ENCODE data around the gene TRUB2. TPM values are rescaled to one million over a fixed set of nuclear protein-coding genes. Genes with fewer than 3 reads are reported as not detected.

TRUB2 gene
- total and polyA plus RNA-seq, 2 of the 13 experiments (the other 11 are each of a cell fraction or from before 2014, with no cell fraction given): 22.3 to 41.2 TPM

DNA sequence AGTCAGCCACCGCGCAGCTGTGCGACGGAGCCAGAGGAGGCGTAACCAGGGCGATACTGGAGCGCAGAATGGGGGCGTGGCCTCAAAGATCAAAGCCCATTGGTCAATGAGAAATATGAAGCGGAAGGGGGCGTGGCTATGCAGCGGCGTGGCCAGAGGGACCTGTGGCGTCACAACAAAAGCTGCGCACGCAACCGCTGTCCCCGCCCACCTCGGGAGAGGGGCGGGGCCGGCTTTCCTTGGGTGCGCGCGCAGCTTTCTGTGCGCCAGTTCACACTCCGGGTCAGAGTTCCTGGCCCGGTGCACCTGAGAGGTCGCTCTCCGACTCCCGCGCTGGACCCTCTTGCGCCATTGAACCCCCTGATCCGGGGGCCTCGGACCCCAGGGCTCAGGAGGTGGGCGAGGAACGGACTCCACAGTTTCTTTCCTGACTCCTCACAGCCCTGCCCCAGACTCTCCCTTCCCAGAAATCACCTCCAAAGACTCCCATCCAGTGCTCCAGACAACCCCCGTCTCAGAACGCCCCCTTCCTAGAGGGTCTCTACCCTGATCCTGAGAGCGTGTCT is 46.2 kb downstream of the TRUB2 start, which contains the start of gene SWI5 (continued):
- TF ChIP-seq, protein P1, sequence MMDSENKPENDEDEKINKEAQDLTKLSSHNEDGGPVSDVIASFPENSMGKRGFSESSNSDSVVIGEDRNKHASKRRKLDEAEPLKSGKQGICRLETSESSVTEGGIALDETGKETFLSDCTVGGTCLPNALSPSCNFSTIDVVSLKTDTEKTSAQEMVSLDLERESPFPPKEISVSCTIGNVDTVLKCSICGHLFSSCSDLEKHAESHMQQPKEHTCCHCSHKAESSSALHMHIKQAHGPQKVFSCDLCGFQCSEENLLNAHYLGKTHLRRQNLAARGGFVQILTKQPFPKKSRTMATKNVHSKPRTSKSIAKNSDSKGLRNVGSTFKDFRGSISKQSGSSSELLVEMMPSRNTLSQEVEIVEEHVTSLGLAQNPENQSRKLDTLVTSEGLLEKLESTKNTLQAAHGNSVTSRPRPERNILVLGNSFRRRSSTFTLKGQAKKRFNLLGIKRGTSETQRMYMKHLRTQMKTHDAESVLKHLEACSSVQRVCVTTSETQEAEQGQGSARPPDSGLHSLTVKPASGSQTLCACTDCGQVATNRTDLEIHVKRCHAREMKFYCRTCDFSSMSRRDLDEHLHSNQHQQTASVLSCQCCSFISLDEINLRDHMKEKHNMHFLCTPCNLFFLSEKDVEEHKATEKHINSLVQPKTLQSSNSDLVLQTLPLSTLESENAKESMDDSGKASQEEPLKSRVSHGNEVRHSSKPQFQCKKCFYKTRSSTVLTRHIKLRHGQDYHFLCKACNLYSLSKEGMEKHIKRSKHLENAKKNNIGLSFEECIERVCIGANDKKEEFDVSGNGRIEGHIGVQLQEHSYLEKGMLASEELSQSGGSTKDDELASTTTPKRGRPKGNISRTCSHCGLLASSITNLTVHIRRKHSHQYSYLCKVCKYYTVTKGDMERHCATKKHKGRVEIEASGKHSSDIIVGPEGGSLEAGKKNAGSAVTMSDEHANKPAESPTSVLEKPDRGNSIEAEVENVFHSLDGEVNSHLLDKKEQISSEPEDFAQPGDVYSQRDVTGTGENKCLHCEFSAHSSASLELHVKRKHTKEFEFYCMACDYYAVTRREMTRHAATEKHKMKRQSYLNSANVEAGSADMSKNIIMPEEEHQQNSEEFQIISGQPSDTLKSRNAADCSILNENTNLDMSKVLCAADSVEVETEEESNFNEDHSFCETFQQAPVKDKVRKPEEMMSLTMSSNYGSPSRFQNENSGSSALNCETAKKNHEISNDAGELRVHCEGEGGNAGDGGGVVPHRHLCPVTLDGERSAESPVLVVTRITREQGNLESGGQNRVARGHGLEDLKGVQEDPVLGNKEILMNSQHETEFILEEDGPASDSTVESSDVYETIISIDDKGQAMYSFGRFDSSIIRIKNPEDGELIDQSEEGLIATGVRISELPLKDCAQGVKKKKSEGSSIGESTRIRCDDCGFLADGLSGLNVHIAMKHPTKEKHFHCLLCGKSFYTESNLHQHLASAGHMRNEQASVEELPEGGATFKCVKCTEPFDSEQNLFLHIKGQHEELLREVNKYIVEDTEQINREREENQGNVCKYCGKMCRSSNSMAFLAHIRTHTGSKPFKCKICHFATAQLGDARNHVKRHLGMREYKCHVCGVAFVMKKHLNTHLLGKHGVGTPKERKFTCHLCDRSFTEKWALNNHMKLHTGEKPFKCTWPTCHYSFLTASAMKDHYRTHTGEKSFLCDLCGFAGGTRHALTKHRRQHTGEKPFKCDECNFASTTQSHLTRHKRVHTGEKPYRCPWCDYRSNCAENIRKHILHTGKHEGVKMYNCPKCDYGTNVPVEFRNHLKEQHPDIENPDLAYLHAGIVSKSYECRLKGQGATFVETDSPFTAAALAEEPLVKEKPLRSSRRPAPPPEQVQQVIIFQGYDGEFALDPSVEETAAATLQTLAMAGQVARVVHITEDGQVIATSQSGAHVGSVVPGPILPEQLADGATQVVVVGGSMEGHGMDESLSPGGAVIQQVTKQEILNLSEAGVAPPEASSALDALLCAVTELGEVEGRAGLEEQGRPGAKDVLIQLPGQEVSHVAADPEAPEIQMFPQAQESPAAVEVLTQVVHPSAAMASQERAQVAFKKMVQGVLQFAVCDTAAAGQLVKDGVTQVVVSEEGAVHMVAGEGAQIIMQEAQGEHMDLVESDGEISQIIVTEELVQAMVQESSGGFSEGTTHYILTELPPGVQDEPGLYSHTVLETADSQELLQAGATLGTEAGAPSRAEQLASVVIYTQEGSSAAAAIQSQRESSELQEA (CRISPR knock-in tag; IDR thresholded peaks at IDR 0.05; ENCODE audit: not compliant biosample characterization): peak; percentile 57
- TF ChIP-seq NFE2L2 (IDR thresholded peaks at IDR 0.05; ENCODE audit: low read length) (no peak), PRPF4 (IDR thresholded peaks at IDR 0.05; ENCODE audit: low read depth, low read length, poor library complexity, severe bottlenecking) (no peak), ZMAT3 (CRISPR knock-in tag; conservative IDR thresholded peaks at IDR 0.05) (no peak), ZNF619 (CRISPR knock-in tag; IDR thresholded peaks at IDR 0.05) (no peak), MIER2 (CRISPR knock-in tag; IDR thresholded peaks at IDR 0.05) (peak; percentile 26; the same call in 1 of the 2 replicates), GATAD1 (CRISPR knock-in tag; IDR thresholded peaks at IDR 0.05) (peak; percentile 85), BRCA1 (CRISPR knock-in tag; IDR thresholded peaks at IDR 0.05) (no peak), REPIN1 (CRISPR knock-in tag; IDR thresholded peaks at IDR 0.05; ENCODE audit: borderline replicate concordance, low read depth) (no peak; the same call in 1 of the 2 replicates), RAD51 (IDR thresholded peaks at IDR 0.05; ENCODE audit: borderline replicate concordance) (no peak), ZBTB3 (CRISPR knock-in tag; IDR thresholded peaks at IDR 0.05; ENCODE audit: borderline replicate concordance, low read depth) (no peak), ZNF232 (CRISPR knock-in tag; IDR thresholded peaks at IDR 0.05; ENCODE audit: borderline replicate concordance) (no peak), HNF1B (CRISPR knock-in tag; IDR thresholded peaks at IDR 0.05) (peak; percentile 60; the same call in 1 of the 2 replicates), HNRNPLL (IDR thresholded peaks at IDR 0.05; ENCODE audit: low read depth, low read length, poor library complexity, severe bottlenecking) (peak; percentile 79), ZSCAN25 (CRISPR knock-in tag; IDR thresholded peaks at IDR 0.05) (no peak), ZNF136 (CRISPR knock-in tag; IDR thresholded peaks at IDR 0.05; ENCODE audit: low read depth) (no peak), STAG1 (CRISPR knock-in tag; IDR thresholded peaks at IDR 0.05) (no peak), AHR (CRISPR knock-in tag; IDR thresholded peaks at IDR 0.05) (no peak; the same call in 1 of the 2 replicates), NFATC3 (CRISPR knock-in tag; IDR thresholded peaks at IDR 0.05) (no peak), NR2F1 (CRISPR knock-in tag; IDR thresholded peaks at IDR 0.05) (peak; percentile 82 to 92; a peak in 3 of 4 replicates), MLLT10 (CRISPR knock-in tag; IDR thresholded peaks at IDR 0.05) (no peak), ERF (CRISPR knock-in tag; IDR thresholded peaks at IDR 0.05) (peak; percentile 73), ZNF354B (CRISPR knock-in tag; IDR thresholded peaks at IDR 0.05) (no peak)
